HS-27A (cell line): ENCODE data around the gene CDH13.

ENCODE experiments used
- DNase-seq: peaks from one replicate; pipeline ENCODE4 v3.0.0-alpha.2; 2012; ENCODE audit warnings: low read depth, missing footprints

The CDH13 gene

GRCh38 chr16:82846806-82847205 lies 220.0 kb downstream of the CDH13 start:
- DNase-seq = no peak

- DNase-seq = no peak
Observed at GRCh38 chr16:82848013-82848412, 221.2 kb downstream of the CDH13 start.

GRCh38 chr16:82852388-82853008 lies 225.7 kb downstream of the CDH13 start:
- DNase-seq = no peak

- no peak for DNase-seq
Observed at GRCh38 chr16:82855471-82855870, 228.7 kb downstream of the CDH13 start.

GRCh38 chr16:82857693-82858365 lies 231.1 kb downstream of the CDH13 start:
- DNase-seq = no peak

GRCh38 chr16:82859662-82860061 lies 232.9 kb downstream of the CDH13 start:
- no peak for DNase-seq

- DNase-seq = no peak
Observed at GRCh38 chr16:82860071-82860470, 233.3 kb downstream of the CDH13 start.

- no peak for DNase-seq
Observed at GRCh38 chr16:82862057-82862456, 235.3 kb downstream of the CDH13 start.

GRCh38 chr16:82864332-82865040 lies 237.7 kb downstream of the CDH13 start:
- no peak for DNase-seq

- DNase-seq = no peak
Observed at GRCh38 chr16:82865412-82865811, 238.6 kb downstream of the CDH13 start.

GRCh38 chr16:82867485-82867884 lies 240.7 kb downstream of the CDH13 start:
- DNase-seq = no peak

- DNase-seq = no peak
Observed at GRCh38 chr16:82874271-82874670, 247.5 kb downstream of the CDH13 start.

- no peak for DNase-seq
Observed at GRCh38 chr16:82874672-82875071, 247.9 kb downstream of the CDH13 start.

GRCh38 chr16:82876951-82877350 lies 250.2 kb downstream of the CDH13 start:
- no peak for DNase-seq

GRCh38 chr16:82878466-82878865 lies 251.7 kb downstream of the CDH13 start:
- no peak for DNase-seq

GRCh38 chr16:82880346-82880745 lies 253.6 kb downstream of the CDH13 start:
- DNase-seq = no peak

GRCh38 chr16:82881516-82881915 lies 254.7 kb downstream of the CDH13 start:
- DNase-seq = no peak

- no peak for DNase-seq
Observed at GRCh38 chr16:82882226-82882625, 255.5 kb downstream of the CDH13 start.

- DNase-seq = no peak
Observed at GRCh38 chr16:82882982-82883835, 256.4 kb downstream of the CDH13 start.

- DNase-seq = no peak
Observed at GRCh38 chr16:82884320-82884898, 257.6 kb downstream of the CDH13 start.

GRCh38 chr16:82886146-82886545 lies 259.4 kb downstream of the CDH13 start:
- no peak for DNase-seq

- no peak for DNase-seq
Observed at GRCh38 chr16:82888591-82889001, 261.8 kb downstream of the CDH13 start.
